GM23338 (cell line): Measurements from ENCODE around the gene TLCD3A.

Experiments
- POLR2AphosphoS5 ChIP-seq: IDR thresholded peaks from 2 replicates; pipeline ENCODE4 v1.6.1; 2016; ENCODE audit warnings: antibody characterized with exemption, low read depth
- TF ChIP-seq, protein P1 (sequence below), 2 experiments: fragments of 200-600 bp in 1 of 2; sonication (generic) in 1 of 2; conservative IDR thresholded peaks; 2 replicates each; pipeline versions ENCODE4 v1.5.1 to v1.6.1; 2016 to 2017; ENCODE audit warnings: antibody characterized with exemption in 2 of 2, low read depth in 2 of 2, mild to moderate bottlenecking in 2 of 2, moderate library complexity in 1 of 2

DNA sequence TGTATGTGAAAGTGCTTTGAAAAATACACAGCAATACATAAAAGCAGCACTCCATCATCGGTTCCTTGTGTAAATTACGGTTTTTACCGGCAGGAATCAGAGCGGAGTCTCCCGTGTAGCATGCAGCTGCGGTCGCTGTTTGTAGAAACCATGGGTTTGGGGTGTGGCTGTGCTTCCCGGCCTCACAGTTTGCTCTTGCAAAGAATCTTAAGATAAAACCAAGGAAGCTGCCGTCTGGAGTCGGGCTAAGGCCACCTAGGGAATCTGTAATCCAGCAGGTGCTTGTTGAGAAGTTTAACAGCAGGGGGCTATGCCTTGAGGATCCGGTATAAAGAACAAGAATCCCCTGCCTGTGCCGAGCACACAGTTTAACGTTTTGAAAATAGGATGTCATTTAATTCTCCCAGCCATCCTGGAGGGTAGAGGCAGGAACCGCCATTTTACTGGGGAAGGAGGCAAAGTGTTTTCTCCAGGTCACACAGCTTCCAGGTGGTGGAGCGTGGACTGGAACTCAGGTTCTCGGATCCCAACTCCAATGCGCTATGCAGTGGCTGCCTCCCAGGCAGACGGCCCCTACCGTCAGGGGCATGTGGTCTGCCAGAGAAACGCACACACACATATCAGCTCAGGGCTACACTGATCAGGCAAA, 6.0 kb upstream of the TLCD3A start:
- TF ChIP-seq, protein P1, sequence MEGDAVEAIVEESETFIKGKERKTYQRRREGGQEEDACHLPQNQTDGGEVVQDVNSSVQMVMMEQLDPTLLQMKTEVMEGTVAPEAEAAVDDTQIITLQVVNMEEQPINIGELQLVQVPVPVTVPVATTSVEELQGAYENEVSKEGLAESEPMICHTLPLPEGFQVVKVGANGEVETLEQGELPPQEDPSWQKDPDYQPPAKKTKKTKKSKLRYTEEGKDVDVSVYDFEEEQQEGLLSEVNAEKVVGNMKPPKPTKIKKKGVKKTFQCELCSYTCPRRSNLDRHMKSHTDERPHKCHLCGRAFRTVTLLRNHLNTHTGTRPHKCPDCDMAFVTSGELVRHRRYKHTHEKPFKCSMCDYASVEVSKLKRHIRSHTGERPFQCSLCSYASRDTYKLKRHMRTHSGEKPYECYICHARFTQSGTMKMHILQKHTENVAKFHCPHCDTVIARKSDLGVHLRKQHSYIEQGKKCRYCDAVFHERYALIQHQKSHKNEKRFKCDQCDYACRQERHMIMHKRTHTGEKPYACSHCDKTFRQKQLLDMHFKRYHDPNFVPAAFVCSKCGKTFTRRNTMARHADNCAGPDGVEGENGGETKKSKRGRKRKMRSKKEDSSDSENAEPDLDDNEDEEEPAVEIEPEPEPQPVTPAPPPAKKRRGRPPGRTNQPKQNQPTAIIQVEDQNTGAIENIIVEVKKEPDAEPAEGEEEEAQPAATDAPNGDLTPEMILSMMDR (conservative IDR thresholded peaks at IDR 0.05; ENCODE audit: low read depth in 2 of 2): no peak
- TF ChIP-seq POLR2AphosphoS5: no peak
